Natural killer cell (primary cell): ENCODE data around the gene AVPR1B. TPM values are rescaled to one million over a fixed set of nuclear protein-coding genes. Genes with fewer than 3 reads are reported as not detected.

ENCODE experiments used
- ATAC-seq, 3 donors: fragments of 150-1000 bp in 2 of 3; fragments of 200-7000 bp in 1 of 3; cut with Tn5 transposase; 1 replicate in 1 of 3; 2 replicates in 2 of 3; pipeline ENCODE4 v1.10.0; 2021; ENCODE audit warnings: mild to moderate bottlenecking in 2 of 3, moderate library complexity in 2 of 3
- DNase-seq, 2 donors: peaks; one replicate each; pipeline versions ENCODE4 v3.0.0 to v3.0.0-alpha.2; 2013 to 2021; ENCODE audit warnings: mixed read lengths in 1 of 2
- H3K27ac ChIP-seq: one replicate; pipeline ENCODE4 v1.5.1; 2013; ENCODE audit warnings: mild to moderate bottlenecking, low read length
- H3K27me3 ChIP-seq: one replicate; pipeline ENCODE4 v1.6.1; 2013; ENCODE audit warnings: low read length; ENCODE audit not compliant: control insufficient read depth, insufficient read depth
- H3K36me3 ChIP-seq: one replicate; pipeline ENCODE4 v1.6.1; 2013; ENCODE audit warnings: low read length; ENCODE audit not compliant: control insufficient read depth, insufficient read depth
- H3K4me1 ChIP-seq: one replicate; pipeline ENCODE4 v1.6.1; 2013; ENCODE audit warnings: low read length; ENCODE audit not compliant: control insufficient read depth, insufficient read depth
- H3K4me3 ChIP-seq: one replicate; pipeline ENCODE4 v1.5.1; 2013; ENCODE audit warnings: low read length
- H3K9me3 ChIP-seq: one replicate; pipeline ENCODE4 v1.6.1; 2013; ENCODE audit warnings: low read length; ENCODE audit not compliant: control insufficient read depth, insufficient read depth
- H3K27ac Mint-ChIP-seq, 2 donors: one replicate each; pipeline ENCODE4 v1.8.0; 2022; ENCODE audit warnings: mild to moderate bottlenecking in 2 of 2, mixed read lengths in 2 of 2, moderate library complexity in 1 of 2
- H3K27me3 Mint-ChIP-seq, 2 donors: one replicate each; pipeline ENCODE4 v1.8.0; 2022; ENCODE audit warnings: low read depth in 2 of 2, mixed read lengths in 2 of 2
- H3K36me3 Mint-ChIP-seq: one replicate; pipeline ENCODE4 v1.8.0; 2022; ENCODE audit warnings: mixed read lengths
- H3K4me1 Mint-ChIP-seq, 2 donors: one replicate each; pipeline ENCODE4 v1.8.0; 2022; ENCODE audit warnings: mixed read lengths in 2 of 2
- H3K4me3 Mint-ChIP-seq: one replicate; pipeline ENCODE4 v1.8.0; 2022; ENCODE audit warnings: mild to moderate bottlenecking, moderate library complexity, mixed read lengths
- H3K9me3 Mint-ChIP-seq, 2 donors: one replicate each; pipeline ENCODE4 v1.8.0; 2022; ENCODE audit warnings: mixed read lengths in 2 of 2
- WGBS: methylation state at CpG from one replicate; pipeline ENCODE4 v1.1.7; 2013; ENCODE audit warnings: missing lambda C conversion rate; ENCODE audit not compliant: insufficient coverage; 5-methylcytosine and 5-hydroxymethylcytosine counted together
- intact Hi-C: fragments of 100-400 bp; cut with micrococcal nuclease; formaldehyde crosslinking; loops from one replicate; pipeline ENCODE4 v1.14.2; 2022
- total RNA-seq, 4 donors: library from RNA; stranded (reverse); fragments of 120-200 nt in 1 of 4; gene quantifications; one replicate each; pipeline versions ENCODE4 v1.2.3 to v1.2.4, GENCODE V29; 2013 to 2022
- TF ChIP-seq, protein P1 (sequence below): fragments of 200-600 bp; IDR thresholded peaks from one replicate; pipeline ENCODE4 v1.8.0; 2022; ENCODE audit warnings: antibody characterized with exemption

Gene AVPR1B
- total RNA-seq, 3 donors from 2014 or later (not counting 1 experiment from before 2014, with no cell fraction given): not detected

DNA sequence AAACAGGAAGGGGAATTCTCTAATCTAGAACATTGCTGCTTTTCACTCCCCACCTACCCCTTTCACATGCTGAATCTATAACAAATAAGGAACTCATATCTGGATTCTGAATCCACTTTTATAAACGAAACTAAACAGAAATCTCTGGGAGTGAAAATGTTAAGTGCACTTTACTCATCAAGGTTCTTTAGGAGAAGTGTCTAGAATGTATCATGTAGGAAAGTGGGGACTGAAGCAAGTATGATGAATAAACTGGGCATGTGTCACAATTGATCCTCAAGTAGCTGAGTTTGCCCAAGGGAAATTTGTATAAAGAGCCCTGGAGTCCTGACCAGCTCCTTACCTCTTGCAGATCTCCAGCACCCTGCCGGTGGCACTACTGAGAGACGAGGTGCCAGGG is 19.8 kb downstream of the AVPR1B start:
- H3K36me3 Mint-ChIP-seq: no peaks in the 10 kb centered on the region
- Histone ChIP-seq H3K4me1 (no peaks in the 10 kb centered on the region), H3K4me3 (no peak overlapping the region), H3K9me3 (no peaks in the 10 kb centered on the region), H3K27me3 (no peaks in the 10 kb centered on the region), H3K27ac (no peak overlapping the region), H3K36me3 (no peaks in the 10 kb centered on the region)
- no peak overlapping the region for H3K27ac Mint-ChIP-seq
- 84% methylated on average over 2 of the region's 3 CpGs for WGBS
- DNase-seq: no peak
- H3K27me3 Mint-ChIP-seq: peaks cover 18 to 45% of the 10 kb centered on the region in 2 donors
- H3K4me3 Mint-ChIP-seq: no peak overlapping the region
- no peaks in the 10 kb centered on the region for H3K9me3 Mint-ChIP-seq
- intact Hi-C loops: no loop called here
- TF ChIP-seq, protein P1, sequence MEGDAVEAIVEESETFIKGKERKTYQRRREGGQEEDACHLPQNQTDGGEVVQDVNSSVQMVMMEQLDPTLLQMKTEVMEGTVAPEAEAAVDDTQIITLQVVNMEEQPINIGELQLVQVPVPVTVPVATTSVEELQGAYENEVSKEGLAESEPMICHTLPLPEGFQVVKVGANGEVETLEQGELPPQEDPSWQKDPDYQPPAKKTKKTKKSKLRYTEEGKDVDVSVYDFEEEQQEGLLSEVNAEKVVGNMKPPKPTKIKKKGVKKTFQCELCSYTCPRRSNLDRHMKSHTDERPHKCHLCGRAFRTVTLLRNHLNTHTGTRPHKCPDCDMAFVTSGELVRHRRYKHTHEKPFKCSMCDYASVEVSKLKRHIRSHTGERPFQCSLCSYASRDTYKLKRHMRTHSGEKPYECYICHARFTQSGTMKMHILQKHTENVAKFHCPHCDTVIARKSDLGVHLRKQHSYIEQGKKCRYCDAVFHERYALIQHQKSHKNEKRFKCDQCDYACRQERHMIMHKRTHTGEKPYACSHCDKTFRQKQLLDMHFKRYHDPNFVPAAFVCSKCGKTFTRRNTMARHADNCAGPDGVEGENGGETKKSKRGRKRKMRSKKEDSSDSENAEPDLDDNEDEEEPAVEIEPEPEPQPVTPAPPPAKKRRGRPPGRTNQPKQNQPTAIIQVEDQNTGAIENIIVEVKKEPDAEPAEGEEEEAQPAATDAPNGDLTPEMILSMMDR: no peak
- H3K4me1 Mint-ChIP-seq: no peaks in the 10 kb centered on the region
- ATAC-seq: no peak

DNA sequence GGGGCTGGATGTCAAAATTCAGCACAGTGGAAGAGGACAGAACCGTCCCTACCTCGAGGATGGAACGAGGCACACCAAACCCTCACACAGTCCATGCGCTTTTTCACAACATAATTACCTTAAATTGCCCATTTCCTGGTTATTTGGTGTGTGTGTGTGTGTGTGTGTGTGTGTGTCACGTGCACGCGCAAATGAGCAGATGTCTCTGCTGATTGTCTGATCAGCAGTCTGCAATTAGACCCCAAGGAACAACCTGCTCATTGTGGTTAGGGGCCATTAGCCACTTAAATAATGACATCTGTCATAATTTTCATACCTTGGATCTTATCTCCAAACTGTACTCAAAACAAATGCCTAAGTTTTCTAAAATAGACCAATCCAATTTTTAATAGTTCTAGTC is 23.2 kb downstream of the AVPR1B start:
- Histone ChIP-seq H3K27me3 (no peaks in the 10 kb centered on the region), H3K27ac (no peak overlapping the region), H3K4me3 (no peak overlapping the region), H3K36me3 (no peaks in the 10 kb centered on the region), H3K4me1 (no peaks in the 10 kb centered on the region), H3K9me3 (no peaks in the 10 kb centered on the region)
- H3K9me3 Mint-ChIP-seq: no peaks in the 10 kb centered on the region
- no peak overlapping the region for H3K4me3 Mint-ChIP-seq
- peaks cover 5 to 26% of the 10 kb centered on the region in 2 donors for H3K27me3 Mint-ChIP-seq
- H3K4me1 Mint-ChIP-seq: no peaks in the 10 kb centered on the region
- TF ChIP-seq, protein P1: no peak
- intact Hi-C loops: no loop called here
- DNase-seq (no peak), ATAC-seq (peak in 1 of 3 donors; percentile 32)
- no peak overlapping the region for H3K27ac Mint-ChIP-seq
- H3K36me3 Mint-ChIP-seq: no peaks in the 10 kb centered on the region
- WGBS: 34% methylated on average over 3 of the region's 7 CpGs

DNA sequence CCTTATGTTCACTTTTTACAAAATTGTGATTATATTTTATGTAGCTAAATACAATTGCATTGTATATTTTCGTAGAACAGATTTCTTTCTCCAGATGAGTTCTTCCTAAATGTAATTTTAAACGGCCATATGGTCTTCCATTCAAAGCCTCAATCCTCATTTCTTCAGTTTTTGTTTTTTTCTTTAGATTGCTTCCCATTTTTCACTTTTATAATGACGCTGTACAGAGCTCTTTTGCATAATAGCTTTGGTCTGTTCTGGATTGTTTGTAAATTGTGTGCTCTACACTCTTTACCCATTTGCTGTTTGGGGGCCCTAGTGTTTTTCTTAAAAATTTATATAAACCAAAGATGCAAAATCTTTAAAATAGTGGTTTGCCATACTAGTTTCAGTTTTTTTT is 27.8 kb downstream of the AVPR1B start:
- ATAC-seq: no peak
- H3K27ac ChIP-seq: no peak overlapping the region
- H3K9me3 ChIP-seq: no peaks in the 10 kb centered on the region
- H3K36me3 ChIP-seq: no peaks in the 10 kb centered on the region
- intact Hi-C loops: no loop called here
- H3K27ac Mint-ChIP-seq: no peak overlapping the region
- no peak for DNase-seq
- H3K36me3 Mint-ChIP-seq: no peaks in the 10 kb centered on the region
- H3K4me1 ChIP-seq: no peaks in the 10 kb centered on the region
- H3K27me3 Mint-ChIP-seq: peaks cover 3 to 12% of the 10 kb centered on the region in 2 donors
- H3K4me3 Mint-ChIP-seq: no peak overlapping the region
- H3K9me3 Mint-ChIP-seq: no peaks in the 10 kb centered on the region
- no peak overlapping the region for H3K4me3 ChIP-seq
- no peaks in the 10 kb centered on the region for H3K27me3 ChIP-seq
- TF ChIP-seq, protein P1: no peak
- no peaks in the 10 kb centered on the region for H3K4me1 Mint-ChIP-seq
- WGBS: 75% methylated on average over 1 of the region's 3 CpGs

DNA sequence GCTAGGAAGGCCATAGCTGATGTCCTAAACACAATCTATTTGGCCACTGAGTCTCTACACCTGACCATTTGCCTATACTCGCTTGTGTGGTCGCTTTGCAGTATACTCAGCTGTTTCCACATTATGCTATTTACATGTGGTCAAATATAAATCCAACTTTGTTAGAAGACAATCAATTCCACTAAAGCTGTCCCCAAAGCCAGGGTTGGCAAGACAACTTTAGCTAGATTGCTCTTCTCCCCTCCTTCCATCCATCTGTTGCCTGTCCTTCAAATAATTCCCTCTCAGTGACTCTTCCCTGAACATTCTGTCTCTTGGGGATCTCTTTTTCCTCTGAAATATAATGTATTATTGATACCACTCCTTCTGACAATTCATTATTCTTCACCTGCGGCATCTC is 30.1 kb downstream of the AVPR1B start:
- Histone ChIP-seq H3K27ac (no peak overlapping the region), H3K4me3 (no peak overlapping the region), H3K27me3 (no peaks in the 10 kb centered on the region), H3K36me3 (no peaks in the 10 kb centered on the region), H3K4me1 (no peaks in the 10 kb centered on the region), H3K9me3 (no peaks in the 10 kb centered on the region)
- H3K36me3 Mint-ChIP-seq: no peaks in the 10 kb centered on the region
- TF ChIP-seq, protein P1: no peak
- H3K9me3 Mint-ChIP-seq: no peaks in the 10 kb centered on the region
- intact Hi-C loops: no loop called here
- no peaks in the 10 kb centered on the region for H3K4me1 Mint-ChIP-seq
- WGBS: 92% methylated on average over 3 of the region's 3 CpGs
- DNase-seq (no peak), ATAC-seq (no peak)
- H3K27me3 Mint-ChIP-seq: peaks cover 3 to 4% of the 10 kb centered on the region in 2 donors
- no peak overlapping the region for H3K4me3 Mint-ChIP-seq
- H3K27ac Mint-ChIP-seq: no peak overlapping the region
